MM.1S (cell line): ENCODE data around the gene PROSER3.

Experiments
- EZH2phosphoT487 ChIP-seq: fragments of 300-600 bp; sonication (generic); IDR thresholded peaks from 2 replicates; pipeline ENCODE4 v1.6.1; 2018; ENCODE audit warnings: antibody characterized with exemption, low read length
- TF ChIP-seq, protein P1 (sequence below): fragments of 300-600 bp; sonication (generic); IDR thresholded peaks from 2 replicates; pipeline ENCODE4 v1.5.1; 2016; ENCODE audit warnings: antibody characterized with exemption, low read length, mixed read lengths

DNA sequence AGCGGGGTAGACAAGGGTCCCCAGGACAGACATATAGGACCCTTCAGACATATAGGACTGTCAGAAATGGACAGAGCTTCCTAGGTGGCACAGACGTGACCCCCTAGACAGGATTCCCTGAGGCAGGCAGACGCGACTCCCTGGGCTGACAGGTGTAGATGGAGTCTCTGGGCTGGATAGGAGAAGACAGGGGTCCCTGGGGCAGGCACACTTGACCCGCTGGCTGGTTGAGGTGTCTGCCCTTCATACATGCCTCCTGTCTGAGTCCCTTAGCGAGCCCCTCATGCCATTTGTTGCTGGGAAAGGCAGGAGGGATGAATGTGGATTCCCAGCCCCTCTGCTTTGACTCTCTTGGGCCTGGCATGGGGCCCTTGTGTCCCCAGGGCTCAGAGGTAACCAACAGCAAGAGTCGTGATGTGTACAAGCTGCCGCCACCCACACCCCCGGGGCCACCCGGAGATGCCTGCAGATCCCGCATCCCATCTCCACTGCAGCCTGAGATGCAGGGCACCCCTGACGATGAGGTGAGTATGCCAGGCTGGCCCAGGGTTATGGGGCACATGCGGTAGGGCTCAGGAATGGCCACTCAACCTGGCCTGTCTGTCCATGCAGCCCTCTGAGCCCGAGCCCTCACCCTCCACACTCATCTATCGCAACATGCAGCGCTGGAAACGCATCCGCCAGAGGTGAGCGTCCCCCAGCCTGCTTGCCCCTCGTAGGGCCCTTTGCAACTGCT, 4.2 kb upstream of the PROSER3 start:
- TF ChIP-seq, protein P1, sequence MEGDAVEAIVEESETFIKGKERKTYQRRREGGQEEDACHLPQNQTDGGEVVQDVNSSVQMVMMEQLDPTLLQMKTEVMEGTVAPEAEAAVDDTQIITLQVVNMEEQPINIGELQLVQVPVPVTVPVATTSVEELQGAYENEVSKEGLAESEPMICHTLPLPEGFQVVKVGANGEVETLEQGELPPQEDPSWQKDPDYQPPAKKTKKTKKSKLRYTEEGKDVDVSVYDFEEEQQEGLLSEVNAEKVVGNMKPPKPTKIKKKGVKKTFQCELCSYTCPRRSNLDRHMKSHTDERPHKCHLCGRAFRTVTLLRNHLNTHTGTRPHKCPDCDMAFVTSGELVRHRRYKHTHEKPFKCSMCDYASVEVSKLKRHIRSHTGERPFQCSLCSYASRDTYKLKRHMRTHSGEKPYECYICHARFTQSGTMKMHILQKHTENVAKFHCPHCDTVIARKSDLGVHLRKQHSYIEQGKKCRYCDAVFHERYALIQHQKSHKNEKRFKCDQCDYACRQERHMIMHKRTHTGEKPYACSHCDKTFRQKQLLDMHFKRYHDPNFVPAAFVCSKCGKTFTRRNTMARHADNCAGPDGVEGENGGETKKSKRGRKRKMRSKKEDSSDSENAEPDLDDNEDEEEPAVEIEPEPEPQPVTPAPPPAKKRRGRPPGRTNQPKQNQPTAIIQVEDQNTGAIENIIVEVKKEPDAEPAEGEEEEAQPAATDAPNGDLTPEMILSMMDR: no peak
- no peak for TF ChIP-seq EZH2phosphoT487
